A549 treated with AZD9567 at 1 μM for 4 hours (cell line): Measurements from ENCODE around the gene CST9L. TPM values are rescaled to one million over a fixed set of nuclear protein-coding genes. Genes with fewer than 3 reads are reported as not detected.

Experiments
- total RNA-seq: library from RNA; stranded (reverse); fragments of 200-300 nt; extraction: Qiagen RNA extraction; gene quantifications from 5 replicates; pipeline ENCODE4 v1.2.3, GENCODE V29; 2022; ENCODE audit not compliant: insufficient read depth

The CST9L gene, protein sequence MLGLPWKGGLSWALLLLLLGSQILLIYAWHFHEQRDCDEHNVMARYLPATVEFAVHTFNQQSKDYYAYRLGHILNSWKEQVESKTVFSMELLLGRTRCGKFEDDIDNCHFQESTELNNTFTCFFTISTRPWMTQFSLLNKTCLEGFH
- total RNA-seq, result not detected in 5 replicates

GRCh38 chr20:23568320-23568970, at the start of gene CST9L:
Gene CST9L (minus strand): TSS chr20:23568484. CDS start chr20:23568450, 34 bp downstream.

GRCh38 chr20:23605867-23606651, 37.8 kb upstream of the CST9L start, which contains the start of gene CST9:
Gene CST9 (minus strand): TSS chr20:23605917. CDS start chr20:23605864, 53 bp downstream.

Other genes starting within 250 kb of the CST9L start
- gene NXT1, start 217.7 kb downstream of the CST9L start, total RNA-seq, result 59.4 to 72.5 TPM (median 69.5 TPM) in 5 replicates
- 7.9 to 12.7 TPM (median 11.2 TPM) in 5 replicates for gene GZF1, start 206.3 kb downstream of the CST9L start, total RNA-seq
- 3.4 to 4.4 TPM (median 4.1 TPM) in 5 replicates for gene NAPB, start 147.0 kb downstream of the CST9L start, total RNA-seq
- not detected in 5 replicates for gene CSTL1, start 128.8 kb downstream of the CST9L start, total RNA-seq
- not detected in 5 replicates for gene CST11, start 115.6 kb downstream of the CST9L start, total RNA-seq
- gene CST8, start 77.4 kb downstream of the CST9L start, total RNA-seq, result not detected in 5 replicates
- not detected in 5 replicates for gene CST9, start 37.4 kb upstream of the CST9L start, total RNA-seq
- 219 to 405 TPM (median 397 TPM) in 5 replicates for gene CST3, start 69.5 kb upstream of the CST9L start, total RNA-seq
- not detected in 5 replicates for gene CST4, start 120.6 kb upstream of the CST9L start, total RNA-seq
- gene CST1, start 182.5 kb upstream of the CST9L start, total RNA-seq, result 0.68 to 1.3 TPM (median 0.89 TPM) in 4 of 5 replicates, not detected in the other